H1 (cell line): ENCODE data around the gene FAM81A. TPM values are rescaled to one million over a fixed set of nuclear protein-coding genes. Genes with fewer than 3 reads are reported as not detected.

Experiments
- BACH1 ChIP-seq: IDR thresholded peaks from 2 replicates; pipeline ENCODE4 v1.6.1; 2012; ENCODE audit warnings: low read length, improper control_type of control experiment
- BRCA1 ChIP-seq: IDR thresholded peaks from 2 replicates; pipeline ENCODE4 v1.6.1; 2012; ENCODE audit warnings: low read depth, low read length, improper control_type of control experiment
- CHD7 ChIP-seq: fragments of 300-600 bp; sonication (generic); IDR thresholded peaks from 2 replicates; pipeline ENCODE4 v1.7.1; 2012; ENCODE audit warnings: low read length, moderate library complexity, mild to moderate bottlenecking, inconsistent platforms; ENCODE audit not compliant: insufficient replicate concordance
- CREB1 ChIP-seq: IDR thresholded peaks from 2 replicates; pipeline ENCODE4 v1.6.1; 2012; ENCODE audit warnings: inconsistent platforms
- E2F6 ChIP-seq: IDR thresholded peaks from 2 replicates; pipeline ENCODE4 v1.6.1; 2012; ENCODE audit warnings: inconsistent platforms
- NRF1 ChIP-seq: IDR thresholded peaks from 2 replicates; pipeline ENCODE4 v1.6.1; 2011; ENCODE audit warnings: mild to moderate bottlenecking, low read depth, low read length, improper control_type of control experiment
- POLR2AphosphoS5 ChIP-seq: IDR thresholded peaks from 2 replicates; pipeline ENCODE4 v1.6.1; 2011; ENCODE audit warnings: low read depth, low read length
- RAD21 ChIP-seq, 2 experiments: IDR thresholded peaks in 1 of 2; conservative IDR thresholded peaks in 1 of 2; 2 replicates each; pipeline ENCODE4 v1.6.1; 2011; ENCODE audit warnings: low read depth in 2 of 2, low read length in 2 of 2, improper control_type of control experiment in 1 of 2, inconsistent platforms in 1 of 2, mild to moderate bottlenecking in 1 of 2, moderate library complexity in 1 of 2
- SP2 ChIP-seq: IDR thresholded peaks from 2 replicates; pipeline ENCODE4 v1.6.1; 2012; ENCODE audit warnings: mild to moderate bottlenecking, low read length, inconsistent platforms
- TAF1 ChIP-seq: IDR thresholded peaks from 2 replicates; pipeline ENCODE4 v1.6.1; 2011; ENCODE audit warnings: mild to moderate bottlenecking, low read depth, low read length
- polyA plus RNA-seq, 7 experiments: library from polyadenylated mRNA; depleted of rRNA in 3 of 7; stranded (reverse) in 5 of 7; unstranded in 2 of 7; fragments of >200 nt in 5 of 7; fragments of 200-250 nt in 2 of 7; gene quantifications; 1 replicate in 5 of 7; 2 replicates in 1 of 7; 4 replicates in 1 of 7; pipeline versions ENCODE4 v1.2.1 to v1.2.3, GENCODE V29; 2011 to 2013; ENCODE audit warnings: missing spikeins in 2 of 7, mixed read lengths in 2 of 7
- total RNA-seq: library from RNA; stranded (reverse); fragmentation: NEBNext Ultra II Directional; extraction: Animal tissue kit (Norgen Biotek cat#: 25700); gene quantifications from 2 replicates; pipeline ENCODE4 v1.2.1, GENCODE V29; 2021

The FAM81A gene
- total and polyA plus RNA-seq, 2 of the 8 experiments (the other 6 are each of a cell fraction or from before 2014, with no cell fraction given), result 0.56 to 3.0 TPM

- TF ChIP-seq CHD7, result no peak
- no peak for TF ChIP-seq SP2
- no peak for TF ChIP-seq BACH1
- no peak for TF ChIP-seq CREB1
- no peak for TF ChIP-seq BRCA1
- no peak for TF ChIP-seq POLR2AphosphoS5
- peak; percentile 56 for TF ChIP-seq E2F6
- TF ChIP-seq TAF1, result no peak
- no peak for TF ChIP-seq RAD21 (IDR thresholded peaks at IDR 0.05 in 1 of 2, conservative IDR thresholded peaks at IDR 0.05 in 1 of 2; ENCODE audit: low read depth in 2 of 2, low read length in 2 of 2)
- TF ChIP-seq NRF1, result no peak
These were observed at the start of gene FAM81A (continued) for GRCh38 chr15:59437817-59438624.
